Cardiac muscle cell (in vitro differentiated cells and primary cell): ENCODE measurements around the gene NRIP2. TPM values are rescaled to one million over a fixed set of nuclear protein-coding genes. Genes with fewer than 3 reads are reported as not detected.
A peak's percentile ranks its signal among the peaks of the same experiment; 100 is the strongest.

Experiments
- DNase-seq, 2 donors: peaks; one replicate each; pipeline versions ENCODE4 v3.0.0 to v3.0.0-alpha.2; 2010 to 2017; ENCODE audit warnings: low read depth in 1 of 2, low spot score in 1 of 2
- H3K27ac ChIP-seq: fragments of 200-600 bp; sonication (generic); 2 replicates; pipeline ENCODE4 v1.5.1; 2016
- H3K27me3 ChIP-seq: fragments of 200-600 bp; sonication (generic); 2 replicates; pipeline ENCODE4 v1.6.0; 2016; ENCODE audit warnings: control low read depth
- H3K36me3 ChIP-seq: fragments of 200-600 bp; sonication (generic); 2 replicates; pipeline ENCODE4 v1.5.1; 2016; ENCODE audit warnings: control low read depth
- H3K4me1 ChIP-seq: fragments of 200-600 bp; sonication (generic); 2 replicates; pipeline ENCODE4 v1.8.1; 2017; ENCODE audit warnings: low read depth, mild to moderate bottlenecking, mixed run types
- H3K4me3 ChIP-seq: fragments of 200-600 bp; sonication (generic); 2 replicates; pipeline ENCODE4 v1.5.1; 2016; ENCODE audit warnings: mild to moderate bottlenecking
- H3K9me3 ChIP-seq: fragments of 200-600 bp; sonication (generic); 2 replicates; pipeline ENCODE4 v1.5.1; 2017; ENCODE audit warnings: low read depth, mild to moderate bottlenecking, control low read depth
- polyA plus RNA-seq: library from polyadenylated mRNA; unstranded; fragments of >200 nt; fragmentation: Nextera tagmentation; extraction: Ambion mirVana; gene quantifications from 2 replicates; pipeline ENCODE4 v1.2.1, GENCODE V29; 2016
- total RNA-seq: library from RNA; depleted of rRNA; stranded (reverse); fragments of >200 nt; gene quantifications from 2 replicates; pipeline ENCODE4 v1.2.3, GENCODE V29; 2016
- TF ChIP-seq, protein P1 (sequence below): IDR thresholded peaks from 2 replicates; pipeline ENCODE4 v1.5.1; 2012; ENCODE audit warnings: low read depth, mild to moderate bottlenecking, low read length

The NRIP2 gene, protein sequence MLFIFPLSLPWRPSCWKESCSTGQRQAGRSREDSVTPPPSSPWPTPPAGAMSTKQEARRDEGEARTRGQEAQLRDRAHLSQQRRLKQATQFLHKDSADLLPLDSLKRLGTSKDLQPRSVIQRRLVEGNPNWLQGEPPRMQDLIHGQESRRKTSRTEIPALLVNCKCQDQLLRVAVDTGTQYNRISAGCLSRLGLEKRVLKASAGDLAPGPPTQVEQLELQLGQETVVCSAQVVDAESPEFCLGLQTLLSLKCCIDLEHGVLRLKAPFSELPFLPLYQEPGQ
- total RNA-seq (not detected in 2 replicates), polyA plus RNA-seq (1.3 and 1.4 TPM in 2 replicates)

DNA sequence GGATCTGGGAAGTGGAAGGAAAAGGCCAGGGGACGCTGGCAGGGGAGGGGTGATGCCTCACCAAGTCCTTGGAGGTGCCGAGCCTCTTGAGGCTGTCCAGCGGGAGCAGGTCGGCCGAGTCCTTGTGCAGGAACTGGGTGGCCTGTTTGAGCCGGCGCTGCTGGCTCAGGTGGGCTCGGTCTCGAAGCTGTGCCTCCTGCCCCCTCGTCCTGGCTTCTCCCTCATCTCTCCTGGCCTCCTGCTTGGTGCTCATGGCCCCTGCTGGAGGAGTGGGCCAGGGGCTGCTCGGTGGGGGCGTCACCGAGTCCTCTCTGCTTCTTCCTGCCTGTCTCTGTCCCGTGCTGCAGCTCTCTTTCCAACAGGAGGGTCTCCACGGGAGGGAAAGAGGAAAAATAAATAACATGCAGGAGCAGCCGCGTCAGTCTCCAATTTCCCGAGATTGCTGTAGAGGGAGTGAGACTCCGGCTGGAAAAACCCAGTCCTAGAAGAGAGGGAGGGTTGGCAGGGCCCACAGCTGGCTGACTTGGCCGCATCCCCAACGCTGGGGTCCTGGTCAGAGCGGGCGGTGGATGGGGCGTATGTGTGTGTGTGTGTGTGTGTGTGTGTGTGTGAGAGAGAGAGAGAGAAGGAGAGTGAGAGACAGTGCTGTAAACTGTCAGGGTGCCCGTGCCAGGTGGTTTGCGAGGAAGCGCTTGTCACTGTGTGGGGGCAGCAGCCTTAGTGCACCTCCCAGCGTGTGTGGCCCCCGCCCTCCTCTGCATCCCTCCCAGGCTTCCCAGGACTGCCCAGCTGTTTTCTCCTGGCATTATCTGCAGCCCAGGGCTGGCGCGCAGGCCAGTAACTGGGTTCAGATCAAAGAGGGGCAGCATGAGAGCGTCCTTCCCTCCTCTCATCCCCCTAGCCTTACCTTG lies at the start of gene NRIP2:
NRIP2 (minus strand) TSS at position 455 of the 911 bp plus-strand sequence; CDS start at position 403, 52 bp downstream.
- H3K36me3 ChIP-seq, result peaks cover 4% of the 10 kb centered on the region
- DNase-seq, result peak in 1 of 2 donors; percentile 82
- H3K27ac ChIP-seq, result no peak within 1 kb of the TSS
- H3K9me3 ChIP-seq, result no peaks in the 10 kb centered on the region
- H3K4me1 ChIP-seq, result peaks cover 3% of the 10 kb centered on the region
- TF ChIP-seq, protein P1, sequence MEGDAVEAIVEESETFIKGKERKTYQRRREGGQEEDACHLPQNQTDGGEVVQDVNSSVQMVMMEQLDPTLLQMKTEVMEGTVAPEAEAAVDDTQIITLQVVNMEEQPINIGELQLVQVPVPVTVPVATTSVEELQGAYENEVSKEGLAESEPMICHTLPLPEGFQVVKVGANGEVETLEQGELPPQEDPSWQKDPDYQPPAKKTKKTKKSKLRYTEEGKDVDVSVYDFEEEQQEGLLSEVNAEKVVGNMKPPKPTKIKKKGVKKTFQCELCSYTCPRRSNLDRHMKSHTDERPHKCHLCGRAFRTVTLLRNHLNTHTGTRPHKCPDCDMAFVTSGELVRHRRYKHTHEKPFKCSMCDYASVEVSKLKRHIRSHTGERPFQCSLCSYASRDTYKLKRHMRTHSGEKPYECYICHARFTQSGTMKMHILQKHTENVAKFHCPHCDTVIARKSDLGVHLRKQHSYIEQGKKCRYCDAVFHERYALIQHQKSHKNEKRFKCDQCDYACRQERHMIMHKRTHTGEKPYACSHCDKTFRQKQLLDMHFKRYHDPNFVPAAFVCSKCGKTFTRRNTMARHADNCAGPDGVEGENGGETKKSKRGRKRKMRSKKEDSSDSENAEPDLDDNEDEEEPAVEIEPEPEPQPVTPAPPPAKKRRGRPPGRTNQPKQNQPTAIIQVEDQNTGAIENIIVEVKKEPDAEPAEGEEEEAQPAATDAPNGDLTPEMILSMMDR, result peak; percentile 15
- H3K27me3 ChIP-seq, result no peaks in the 10 kb centered on the region
- no peak within 1 kb of the TSS for H3K4me3 ChIP-seq

DNA sequence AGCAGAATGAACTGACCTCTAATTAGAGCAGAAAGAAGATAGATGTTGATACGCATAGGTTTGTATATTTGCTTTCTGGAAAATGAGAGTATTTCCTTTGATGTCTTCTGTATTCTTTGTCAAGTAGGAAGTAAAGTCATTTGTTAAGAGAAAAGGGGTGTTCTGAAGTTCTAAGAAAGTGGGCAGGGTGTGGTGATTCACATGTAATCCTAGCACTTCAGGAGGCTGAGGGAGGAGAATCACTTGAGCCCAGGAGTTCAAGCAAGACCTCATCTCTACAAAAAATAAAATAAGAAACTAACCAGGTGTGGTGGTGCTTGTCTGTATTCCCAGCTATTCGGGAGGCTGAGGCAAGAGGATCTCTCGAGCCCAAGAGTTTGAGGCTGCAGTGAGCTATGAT lies 45.0 kb upstream of the NRIP2 start:
- Histone ChIP-seq H3K4me1 (peaks cover 8% of the 10 kb centered on the region), H3K27ac (no peak overlapping the region), H3K36me3 (no peaks in the 10 kb centered on the region), H3K4me3 (no peak overlapping the region), H3K27me3 (no peaks in the 10 kb centered on the region), H3K9me3 (no peaks in the 10 kb centered on the region)
- TF ChIP-seq, protein P1, result no peak
- DNase-seq, result no peak

DNA sequence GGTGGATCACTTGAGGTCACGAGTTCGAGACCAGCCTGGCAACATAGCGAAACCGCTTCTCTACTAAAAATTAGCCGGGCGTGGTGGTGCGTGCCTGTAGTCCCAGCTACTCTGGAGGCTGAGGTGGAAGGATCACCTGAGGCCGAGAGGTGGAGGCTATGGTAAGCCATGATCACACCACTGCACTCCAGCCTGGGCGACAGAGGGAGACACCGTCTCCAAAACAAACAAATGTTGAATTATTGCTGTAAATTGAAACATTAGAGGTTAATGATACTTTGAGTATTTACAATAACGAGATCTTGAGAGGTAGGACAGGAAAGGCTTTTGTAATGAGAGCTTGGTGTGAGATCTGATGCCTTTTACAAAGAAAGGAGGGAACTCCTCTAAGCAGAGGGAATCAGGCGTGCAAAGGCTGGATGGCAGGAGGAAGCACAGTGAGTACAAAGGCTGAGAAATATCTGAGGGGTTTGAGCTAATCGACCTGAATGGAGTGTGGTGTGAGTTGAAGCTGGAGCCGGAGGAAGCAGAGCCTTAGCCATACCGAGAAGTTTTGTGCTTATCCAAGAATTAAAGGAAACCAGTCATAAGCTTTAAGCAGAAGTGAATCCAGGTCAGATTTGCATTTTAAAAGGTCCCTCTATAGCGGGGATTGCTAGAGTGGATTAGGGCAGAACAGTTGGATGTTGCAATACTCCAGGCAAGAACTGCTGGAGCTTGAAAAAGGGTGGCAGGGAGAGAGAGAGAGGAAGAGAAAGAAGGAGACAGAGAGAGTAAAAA lies 43.3 kb upstream of the NRIP2 start:
- peaks cover 8% of the 10 kb centered on the region for H3K4me1 ChIP-seq
- peak overlapping the region; percentile 54 for H3K4me3 ChIP-seq
- no peaks in the 10 kb centered on the region for H3K36me3 ChIP-seq
- H3K27ac ChIP-seq, result no peak overlapping the region
- no peaks in the 10 kb centered on the region for H3K27me3 ChIP-seq
- DNase-seq, result peak in 1 of 2 donors; percentile 76
- TF ChIP-seq, protein P1, result no peak
- no peaks in the 10 kb centered on the region for H3K9me3 ChIP-seq

DNA sequence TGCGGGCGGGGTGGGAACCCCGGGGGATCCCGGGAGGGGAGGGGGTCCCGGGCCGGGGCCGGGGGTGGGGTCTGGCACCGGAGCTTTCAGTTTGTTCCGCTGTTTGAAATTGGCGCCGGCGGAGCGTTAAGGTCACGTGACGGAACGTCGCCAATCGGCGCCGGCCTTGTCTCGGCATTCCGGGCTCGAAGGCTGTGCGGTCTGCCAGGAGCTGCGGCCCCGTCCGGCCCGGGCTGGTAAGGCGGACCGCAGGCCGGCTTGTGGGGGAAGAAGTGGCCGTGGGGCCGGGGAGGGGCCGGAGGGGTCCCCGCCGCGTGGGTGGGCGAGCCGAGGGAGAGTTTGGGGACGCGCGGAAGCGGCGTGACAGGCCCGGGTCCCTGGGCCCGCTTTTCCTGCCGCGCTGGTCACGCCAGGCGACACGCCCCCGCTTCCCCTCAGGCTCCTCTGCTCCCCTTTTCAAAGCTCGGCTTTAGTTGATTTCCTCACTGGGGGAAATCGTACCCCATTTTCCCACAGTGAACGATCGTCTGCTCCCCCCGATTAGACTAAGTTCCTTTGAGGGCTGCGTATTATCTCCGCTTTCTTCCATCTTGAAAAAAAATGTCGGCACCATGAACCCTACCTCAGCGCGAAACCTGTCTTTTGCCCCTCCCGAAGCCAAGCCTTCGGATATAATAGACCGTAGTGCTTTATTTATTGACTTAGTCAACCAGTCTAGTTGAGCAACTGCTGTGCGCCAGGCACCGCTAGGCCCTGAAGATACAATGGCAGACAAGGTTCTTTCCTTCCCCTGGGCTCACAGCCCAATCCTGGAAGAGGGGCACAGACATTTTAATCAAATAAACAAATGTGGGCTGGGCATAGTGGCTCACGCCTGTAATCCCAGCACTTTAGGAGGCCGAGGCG lies 42.5 kb upstream of the NRIP2 start, which contains the start of the genes FOXM1 and RHNO1:
FOXM1 (minus strand) TSS at position 128 of the 906 bp plus-strand sequence. CDS start 2,696 bp downstream, outside the sequence.
RHNO1 (plus strand) TSS at position 177 of the 906 bp plus-strand sequence. CDS start 8,144 bp downstream, outside the sequence.
- no peaks in the 10 kb centered on the region for H3K27me3 ChIP-seq
- no peaks in the 10 kb centered on the region for H3K36me3 ChIP-seq
- TF ChIP-seq, protein P1, result peak; percentile 13
- DNase-seq, result peak; percentile 92
- H3K9me3 ChIP-seq, result no peaks in the 10 kb centered on the region
- H3K4me1 ChIP-seq, result peaks cover 8% of the 10 kb centered on the region
- H3K4me3 ChIP-seq, result peak within 1 kb of the TSS; percentile 54
- peak within 1 kb of the TSS; percentile 49 for H3K27ac ChIP-seq
